Glutamatergic neuron (in vitro differentiated cells): ENCODE data around the gene CMSS1. TPM values are rescaled to one million over a fixed set of nuclear protein-coding genes. Genes with fewer than 3 reads are reported as not detected.

Experiments used
- DNase-seq: peaks from one replicate; pipeline ENCODE4 v3.0.0; 2022
- H3K27ac Mint-ChIP-seq: one replicate; pipeline ENCODE4 v1.8.0; 2020; ENCODE audit warnings: mild to moderate bottlenecking, mixed read lengths, inconsistent platforms; ENCODE audit not compliant: unreplicated experiment
- H3K27me3 Mint-ChIP-seq: one replicate; pipeline ENCODE4 v1.8.0; 2020; ENCODE audit warnings: mild to moderate bottlenecking, moderate library complexity, mixed read lengths, inconsistent platforms; ENCODE audit not compliant: unreplicated experiment
- H3K36me3 Mint-ChIP-seq: one replicate; pipeline ENCODE4 v1.8.0; 2020; ENCODE audit warnings: mild to moderate bottlenecking, mixed read lengths, inconsistent platforms; ENCODE audit not compliant: unreplicated experiment
- H3K4me1 Mint-ChIP-seq: one replicate; pipeline ENCODE4 v1.8.0; 2020; ENCODE audit warnings: mild to moderate bottlenecking, low read depth, mixed read lengths, inconsistent platforms; ENCODE audit not compliant: unreplicated experiment
- H3K4me3 Mint-ChIP-seq: one replicate; pipeline ENCODE4 v1.8.0; 2020; ENCODE audit warnings: mild to moderate bottlenecking, mixed read lengths, inconsistent platforms; ENCODE audit not compliant: unreplicated experiment
- H3K9me3 Mint-ChIP-seq: one replicate; pipeline ENCODE4 v1.8.0; 2020; ENCODE audit warnings: mild to moderate bottlenecking, moderate library complexity, mixed read lengths, inconsistent platforms; ENCODE audit not compliant: unreplicated experiment
- total RNA-seq: library from RNA; stranded (reverse); fragmentation: NEBNext Ultra II Directional; extraction: Animal tissue kit (Norgen Biotek cat#: 25700); gene quantifications from one replicate; pipeline ENCODE4 v1.2.1, GENCODE V29; 2021; ENCODE audit not compliant: unreplicated experiment
- TF ChIP-seq, protein P1 (sequence below): fragments of 200-600 bp; sonication (generic); IDR thresholded peaks from one replicate; pipeline ENCODE4 v1.5.0; 2021; ENCODE audit not compliant: partially characterized antibody, unreplicated experiment

Gene CMSS1
- total RNA-seq, 1 donor from 2014 or later = 37.8 TPM

DNA sequence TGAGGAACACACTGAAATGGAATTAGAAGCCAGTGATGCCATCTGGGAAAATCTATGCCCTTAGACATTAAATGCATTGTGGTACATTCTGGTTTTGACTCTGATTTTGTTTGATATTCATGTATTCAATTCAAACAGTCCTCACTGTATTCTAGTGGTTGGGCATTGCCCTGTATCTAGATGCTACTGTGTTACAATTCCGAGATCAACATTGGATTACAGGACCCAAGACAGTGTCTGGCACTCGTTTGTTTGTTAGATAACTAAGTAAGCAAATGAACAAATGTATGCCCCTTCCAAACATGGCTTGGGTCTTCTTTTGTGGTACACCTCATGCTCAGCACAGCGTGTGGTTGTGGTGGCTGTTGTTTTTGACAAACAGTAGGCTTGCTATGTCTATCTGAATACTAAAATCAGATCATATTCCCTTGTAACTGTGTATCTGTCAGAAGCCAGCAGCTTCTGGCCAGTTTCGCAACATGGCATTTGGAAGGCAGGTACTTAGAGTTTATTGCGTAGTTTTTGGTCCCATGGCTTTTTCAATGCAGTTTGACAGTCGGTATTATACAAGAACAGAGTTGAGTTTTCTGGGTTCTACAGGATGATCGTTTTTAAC is 290.9 kb downstream of the CMSS1 start:
- H3K4me1 Mint-ChIP-seq = no peaks in the 10 kb centered on the region
- TF ChIP-seq, protein P1, sequence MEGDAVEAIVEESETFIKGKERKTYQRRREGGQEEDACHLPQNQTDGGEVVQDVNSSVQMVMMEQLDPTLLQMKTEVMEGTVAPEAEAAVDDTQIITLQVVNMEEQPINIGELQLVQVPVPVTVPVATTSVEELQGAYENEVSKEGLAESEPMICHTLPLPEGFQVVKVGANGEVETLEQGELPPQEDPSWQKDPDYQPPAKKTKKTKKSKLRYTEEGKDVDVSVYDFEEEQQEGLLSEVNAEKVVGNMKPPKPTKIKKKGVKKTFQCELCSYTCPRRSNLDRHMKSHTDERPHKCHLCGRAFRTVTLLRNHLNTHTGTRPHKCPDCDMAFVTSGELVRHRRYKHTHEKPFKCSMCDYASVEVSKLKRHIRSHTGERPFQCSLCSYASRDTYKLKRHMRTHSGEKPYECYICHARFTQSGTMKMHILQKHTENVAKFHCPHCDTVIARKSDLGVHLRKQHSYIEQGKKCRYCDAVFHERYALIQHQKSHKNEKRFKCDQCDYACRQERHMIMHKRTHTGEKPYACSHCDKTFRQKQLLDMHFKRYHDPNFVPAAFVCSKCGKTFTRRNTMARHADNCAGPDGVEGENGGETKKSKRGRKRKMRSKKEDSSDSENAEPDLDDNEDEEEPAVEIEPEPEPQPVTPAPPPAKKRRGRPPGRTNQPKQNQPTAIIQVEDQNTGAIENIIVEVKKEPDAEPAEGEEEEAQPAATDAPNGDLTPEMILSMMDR = no peak
- H3K27me3 Mint-ChIP-seq = no peaks in the 10 kb centered on the region
- DNase-seq = no peak
- no peaks in the 10 kb centered on the region for H3K36me3 Mint-ChIP-seq
- no peak overlapping the region for H3K4me3 Mint-ChIP-seq
- no peaks in the 10 kb centered on the region for H3K9me3 Mint-ChIP-seq
- no peak overlapping the region for H3K27ac Mint-ChIP-seq

DNA sequence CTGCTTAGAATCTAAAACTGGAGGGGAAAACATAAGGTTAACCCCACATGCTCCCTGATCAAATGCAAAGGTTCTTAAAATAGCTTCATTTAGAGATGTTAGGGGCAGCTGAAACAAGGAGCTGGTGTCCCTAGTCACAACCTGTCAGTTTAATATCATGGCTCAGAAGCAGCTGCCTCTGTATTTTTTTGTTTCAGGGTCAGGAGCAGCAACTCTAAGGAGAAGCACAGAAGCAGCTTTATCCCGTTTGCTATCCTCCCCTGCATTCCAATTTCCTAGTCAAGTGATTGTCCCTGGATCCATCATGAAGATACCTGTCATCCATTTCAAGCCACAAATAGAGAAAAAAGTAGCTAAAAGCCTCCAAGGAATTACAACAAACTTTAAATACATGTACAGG is 292.5 kb downstream of the CMSS1 start:
- Mint-ChIP-seq H3K4me1 (peaks cover 4% of the 10 kb centered on the region), H3K27me3 (no peaks in the 10 kb centered on the region), H3K27ac (no peak overlapping the region), H3K4me3 (no peak overlapping the region), H3K36me3 (no peaks in the 10 kb centered on the region), H3K9me3 (no peaks in the 10 kb centered on the region)
- TF ChIP-seq, protein P1 = no peak
- DNase-seq = no peak

DNA sequence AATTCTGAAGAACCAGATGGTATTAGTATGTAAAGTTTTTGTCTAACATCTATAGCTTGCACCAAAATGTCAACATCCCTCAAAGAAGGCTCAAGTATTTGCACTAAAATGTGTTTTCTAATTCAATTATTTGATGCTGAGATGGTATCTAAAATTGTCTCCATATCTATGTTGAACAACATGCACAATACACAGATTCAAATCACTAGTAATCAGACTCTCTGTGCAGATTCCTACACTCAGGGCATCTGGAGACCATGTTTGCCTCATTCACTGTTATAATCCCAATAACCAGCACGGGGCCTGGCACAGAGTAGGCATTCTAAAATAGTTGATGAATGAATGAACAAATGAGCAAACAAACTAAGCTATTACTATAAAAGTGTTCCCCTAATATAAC is 294.1 kb downstream of the CMSS1 start:
- H3K4me3 Mint-ChIP-seq = no peak overlapping the region
- H3K27me3 Mint-ChIP-seq = no peaks in the 10 kb centered on the region
- no peaks in the 10 kb centered on the region for H3K36me3 Mint-ChIP-seq
- H3K4me1 Mint-ChIP-seq = peaks cover 4% of the 10 kb centered on the region
- TF ChIP-seq, protein P1 = no peak
- H3K9me3 Mint-ChIP-seq = no peaks in the 10 kb centered on the region
- DNase-seq = no peak
- H3K27ac Mint-ChIP-seq = no peak overlapping the region

DNA sequence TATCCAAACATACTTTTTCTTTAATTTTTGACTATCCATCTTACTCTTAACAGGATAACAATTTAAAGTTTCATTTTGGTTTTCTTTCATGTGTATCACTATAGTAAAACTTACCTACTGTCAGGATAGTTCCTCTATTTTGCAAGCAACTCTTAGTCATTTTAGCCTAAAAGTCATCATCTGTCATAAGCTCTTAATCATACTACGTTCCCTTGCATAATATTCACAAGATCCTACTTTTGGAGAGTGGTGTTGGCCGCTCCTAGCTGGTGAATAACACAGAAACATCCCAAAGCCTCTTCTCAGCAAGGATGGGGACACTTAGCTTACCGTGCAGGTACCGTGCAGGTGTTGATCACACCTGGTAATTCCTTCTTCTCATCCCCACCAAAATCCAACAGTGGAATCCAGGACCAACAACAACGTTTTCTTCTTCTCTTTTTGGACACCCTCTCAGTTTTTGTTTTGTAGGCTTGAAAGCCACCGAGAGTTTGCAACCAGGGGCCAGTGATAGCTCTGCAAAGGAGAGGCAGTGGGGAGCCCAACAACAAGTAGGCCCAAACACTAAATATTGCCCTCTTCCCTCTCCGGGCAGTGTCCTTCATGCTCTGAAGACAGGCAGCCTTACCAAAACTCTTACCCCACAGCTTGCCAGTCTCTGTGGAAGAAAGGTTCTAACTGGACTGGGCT is 296.2 kb downstream of the CMSS1 start:
- H3K27me3 Mint-ChIP-seq = no peaks in the 10 kb centered on the region
- no peak overlapping the region for H3K4me3 Mint-ChIP-seq
- no peak overlapping the region for H3K27ac Mint-ChIP-seq
- H3K4me1 Mint-ChIP-seq = peaks cover 4% of the 10 kb centered on the region
- TF ChIP-seq, protein P1 = no peak
- H3K9me3 Mint-ChIP-seq = no peaks in the 10 kb centered on the region
- DNase-seq = no peak
- H3K36me3 Mint-ChIP-seq = no peaks in the 10 kb centered on the region

DNA sequence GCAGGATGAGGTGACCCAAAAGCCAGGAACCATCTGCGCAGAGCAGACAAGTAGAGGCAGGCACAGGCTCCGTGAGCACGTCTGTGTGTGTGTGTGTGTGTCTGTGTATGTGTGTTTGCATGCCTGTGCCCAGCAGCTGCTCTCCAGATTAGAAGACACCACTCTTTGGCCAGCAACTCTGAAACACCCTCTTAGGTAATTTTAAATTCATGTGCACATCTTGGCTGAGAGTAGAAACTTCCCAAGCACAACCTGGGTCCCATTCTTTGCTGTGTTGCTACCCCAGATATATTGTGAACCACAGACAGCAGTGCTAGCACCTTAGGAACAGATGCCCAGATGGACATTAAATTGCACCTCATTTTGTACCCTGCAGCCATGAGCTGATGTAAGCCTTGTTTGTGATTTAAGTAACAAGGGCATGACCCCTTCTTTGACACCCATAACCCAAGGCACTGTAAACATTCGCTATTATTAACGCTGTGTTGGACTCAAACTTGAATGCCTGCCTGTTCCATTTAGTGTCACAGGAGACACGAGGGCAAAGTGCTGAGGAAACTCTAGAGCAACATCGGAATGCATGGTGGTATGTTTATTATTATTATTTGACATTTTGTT is 296.9 kb downstream of the CMSS1 start, which contains the start of gene FILIP1L:
Gene FILIP1L (minus strand): TSS at position 89 of the 618 bp plus-strand sequence.
- Mint-ChIP-seq H3K9me3 (no peaks in the 10 kb centered on the region), H3K27ac (peak within 1 kb of the TSS; percentile 12)

More for the DNA sequence above, 296.9 kb downstream of the CMSS1 start, which contains the start of gene FILIP1L:
- no peak for DNase-seq
- H3K27me3 Mint-ChIP-seq = no peaks in the 10 kb centered on the region
- peaks cover 4% of the 10 kb centered on the region for H3K4me1 Mint-ChIP-seq
- TF ChIP-seq, protein P1 = no peak
- no peak within 1 kb of the TSS for H3K4me3 Mint-ChIP-seq
- H3K36me3 Mint-ChIP-seq = no peaks in the 10 kb centered on the region
